ENCODE results near the gene TDRD7.

DNA sequence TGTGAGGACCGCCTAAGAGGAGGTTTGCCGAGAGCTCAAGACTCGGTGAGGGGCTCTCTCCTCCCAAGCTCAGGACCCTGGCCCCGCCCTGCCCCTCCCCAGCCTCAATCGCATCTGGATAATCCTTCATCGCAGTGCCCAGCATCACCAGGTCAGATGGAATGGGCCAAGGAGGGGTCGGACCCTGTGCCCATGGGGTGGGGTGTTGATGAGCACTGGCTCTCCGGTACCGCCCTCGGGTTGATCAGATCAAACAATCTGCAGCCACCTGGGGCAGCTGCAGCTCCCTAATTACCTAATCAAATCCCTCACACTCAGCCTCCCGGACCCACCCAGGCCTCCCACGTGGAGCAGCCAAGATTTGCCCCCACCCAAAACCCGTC is 24.4 kb upstream of the TDRD7 start:
- TF ChIP-seq REST (IDR thresholded peaks at IDR 0.05; ENCODE audit: insufficient read depth in 1 of 2, low read depth in 2 of 2, low read length in 2 of 2) = no peak
- no peak for TF ChIP-seq POLR2AphosphoS5 (IDR thresholded peaks at IDR 0.05; ENCODE audit: low read depth, low read length)
- no peak for TF ChIP-seq SIN3A (IDR thresholded peaks at IDR 0.05; ENCODE audit: borderline replicate concordance, insufficient read depth, low read length)
